Keratinocyte (primary cell): ENCODE results near the gene FANCC.

ENCODE experiments used
- EZH2 ChIP-seq: IDR thresholded peaks from one replicate; pipeline ENCODE4 v1.6.1; 2012; ENCODE audit warnings: inconsistent platforms, mild to moderate bottlenecking, low read length, moderate library complexity
- TF ChIP-seq, protein P1 (sequence below), 3 experiments: IDR thresholded peaks in 1 of 3; conservative IDR thresholded peaks in 1 of 3; optimal IDR thresholded peaks in 1 of 3; 2 replicates in 2 of 3; 3 replicates in 1 of 3; pipeline versions ENCODE3 to v1.5.1; 2011; ENCODE audit warnings: low read length in 3 of 3, mild to moderate bottlenecking in 3 of 3, moderate library complexity in 2 of 3, control low read depth in 1 of 3, inconsistent platforms in 1 of 3; ENCODE audit not compliant: insufficient read depth in 2 of 3; ENCODE audit errors: extremely low read depth in 1 of 3

DNA sequence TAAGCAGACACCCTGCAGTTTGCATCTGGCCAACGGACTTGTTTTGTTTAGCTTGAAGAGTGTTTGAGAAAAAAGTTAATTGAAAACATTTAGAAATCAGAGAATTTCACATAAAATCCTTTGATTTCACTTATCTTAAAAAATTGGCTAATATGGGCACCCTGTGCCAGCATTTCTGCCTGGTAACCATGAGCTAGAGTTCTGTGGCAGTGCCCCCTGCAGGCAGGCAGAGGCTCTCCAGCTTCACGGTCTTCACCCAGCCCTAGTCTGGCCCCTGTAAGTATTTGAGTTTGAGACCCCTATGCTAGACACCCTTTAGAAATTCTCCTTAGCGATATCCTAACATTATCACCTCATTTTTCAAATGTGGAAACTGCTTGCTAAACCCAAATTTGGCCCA is 18.8 kb upstream of the FANCC start:
- TF ChIP-seq EZH2, result no peak
- TF ChIP-seq, protein P1, sequence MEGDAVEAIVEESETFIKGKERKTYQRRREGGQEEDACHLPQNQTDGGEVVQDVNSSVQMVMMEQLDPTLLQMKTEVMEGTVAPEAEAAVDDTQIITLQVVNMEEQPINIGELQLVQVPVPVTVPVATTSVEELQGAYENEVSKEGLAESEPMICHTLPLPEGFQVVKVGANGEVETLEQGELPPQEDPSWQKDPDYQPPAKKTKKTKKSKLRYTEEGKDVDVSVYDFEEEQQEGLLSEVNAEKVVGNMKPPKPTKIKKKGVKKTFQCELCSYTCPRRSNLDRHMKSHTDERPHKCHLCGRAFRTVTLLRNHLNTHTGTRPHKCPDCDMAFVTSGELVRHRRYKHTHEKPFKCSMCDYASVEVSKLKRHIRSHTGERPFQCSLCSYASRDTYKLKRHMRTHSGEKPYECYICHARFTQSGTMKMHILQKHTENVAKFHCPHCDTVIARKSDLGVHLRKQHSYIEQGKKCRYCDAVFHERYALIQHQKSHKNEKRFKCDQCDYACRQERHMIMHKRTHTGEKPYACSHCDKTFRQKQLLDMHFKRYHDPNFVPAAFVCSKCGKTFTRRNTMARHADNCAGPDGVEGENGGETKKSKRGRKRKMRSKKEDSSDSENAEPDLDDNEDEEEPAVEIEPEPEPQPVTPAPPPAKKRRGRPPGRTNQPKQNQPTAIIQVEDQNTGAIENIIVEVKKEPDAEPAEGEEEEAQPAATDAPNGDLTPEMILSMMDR (optimal IDR thresholded peaks at IDR 0.05 in 1 of 3, IDR thresholded peaks at IDR 0.05 in 1 of 3, conservative IDR thresholded peaks at IDR 0.05 in 1 of 3; ENCODE audit: extremely low read depth in 1 of 3, insufficient read depth in 2 of 3, low read length in 3 of 3), result peak; percentile 46 to 66 (median 48)
